Gastroesophageal sphincter (tissue), 4 donors: ENCODE data around the gene WDR43. TPM values are rescaled to one million over a fixed set of nuclear protein-coding genes. Genes with fewer than 3 reads are reported as not detected.

Experiments used
- ATAC-seq: fragments of 150-250 bp; one replicate; pipeline ENCODE4 v1.9.1; 2016; ENCODE audit warnings: mild to moderate bottlenecking, moderate library complexity
- H3K27ac ChIP-seq, 4 donors: fragments of 200-600 bp; sonication (generic) in 3 of 4; 1 replicate in 3 of 4; 2 replicates in 1 of 4; pipeline ENCODE4 v1.5.1; 2016 to 2019
- H3K27me3 ChIP-seq: fragments of 200-600 bp; sonication (generic); one replicate; pipeline ENCODE4 v1.5.1; 2019
- H3K36me3 ChIP-seq, 2 donors: fragments of 200-600 bp; sonication (generic); one replicate each; pipeline ENCODE4 v1.5.1; 2019; ENCODE audit warnings: control low read depth in 1 of 2
- H3K4me1 ChIP-seq, 3 donors: fragments of 200-600 bp; sonication (generic); 1 replicate in 2 of 3; 2 replicates in 1 of 3; pipeline ENCODE4 v1.5.1; 2016 to 2019; ENCODE audit warnings: control low read depth in 2 of 3
- H3K4me3 ChIP-seq, 2 donors: fragments of 200-600 bp; sonication (generic); one replicate each; pipeline ENCODE4 v1.5.1; 2019; ENCODE audit warnings: mild to moderate bottlenecking in 1 of 2, moderate library complexity in 1 of 2
- H3K9me3 ChIP-seq, 3 donors: fragments of 200-600 bp; sonication (generic); one replicate each; pipeline ENCODE4 v1.5.1; 2017 to 2019; ENCODE audit warnings: control low read depth in 2 of 3
- CTCF ChIP-seq, 4 experiments: fragments of 200-600 bp in 2 of 4; fragments of 450-650 bp in 2 of 4; sonication (generic) in 1 of 4; IDR thresholded peaks; one replicate each; pipeline ENCODE4 v1.5.1; 2017 to 2019; ENCODE audit warnings: antibody characterized with exemption in 4 of 4, mild to moderate bottlenecking in 2 of 4, moderate library complexity in 2 of 4
- EP300 ChIP-seq: sonication (generic); formaldehyde crosslinking; IDR thresholded peaks from one replicate; pipeline ENCODE4 v1.6.1; 2017; ENCODE audit warnings: antibody characterized with exemption, mild to moderate bottlenecking
- POLR2A ChIP-seq, 2 donors: fragments of 450-650 bp; IDR thresholded peaks; one replicate each; pipeline ENCODE4 v1.6.1; 2017; ENCODE audit warnings: antibody characterized with exemption in 2 of 2, mild to moderate bottlenecking in 2 of 2, moderate library complexity in 1 of 2
- POLR2AphosphoS5 ChIP-seq: sonication (generic); formaldehyde crosslinking; IDR thresholded peaks from one replicate; pipeline ENCODE4 v1.6.1; 2017; ENCODE audit warnings: antibody characterized with exemption
- WGBS, 2 donors: methylation state at CpG; one replicate each; pipeline ENCODE4 v1.1.5; 2018; ENCODE audit warnings: low coverage in 1 of 2; 5-methylcytosine and 5-hydroxymethylcytosine counted together
- total RNA-seq, 4 donors: library from RNA; depleted of rRNA; stranded (reverse); fragments of >200 nt; gene quantifications; one replicate each; pipeline ENCODE4 v1.1.0, GENCODE V29; 2016

The WDR43 gene
- total RNA-seq, 4 donors from 2014 or later = 29.6 to 51.7 (median 39.0) TPM

GRCh38 chr2:28982381-28982950 lies 88.0 kb downstream of the WDR43 start:
- 32 to 38% methylated on average over 2 of the region's 8 CpGs for WGBS, 2 donors
- H3K27ac ChIP-seq = peak overlapping the region; percentile 76 to 91 (median 80)
- H3K9me3 ChIP-seq = no peaks in the 10 kb centered on the region
- TF ChIP-seq POLR2A (IDR thresholded peaks at IDR 0.05) (no peak), POLR2AphosphoS5 (no peak), CTCF (IDR thresholded peaks at IDR 0.05) (no peak), EP300 (no peak)
- H3K36me3 ChIP-seq = no peaks in the 10 kb centered on the region
- peaks cover 9 to 64% (median 28%) of the 10 kb centered on the region in 3 donors for H3K4me1 ChIP-seq
- H3K4me3 ChIP-seq = no peak overlapping the region
- H3K27me3 ChIP-seq = no peaks in the 10 kb centered on the region
- peak; percentile 1 for ATAC-seq

GRCh38 chr2:28986429-28986828 lies 92.0 kb downstream of the WDR43 start:
- no peaks in the 10 kb centered on the region for H3K9me3 ChIP-seq
- no peaks in the 10 kb centered on the region for H3K27me3 ChIP-seq
- H3K27ac ChIP-seq = peak overlapping the region in 2 of 4 donors; percentile 46 to 55
- H3K4me3 ChIP-seq = no peak overlapping the region
- ATAC-seq = no peak
- H3K36me3 ChIP-seq = no peaks in the 10 kb centered on the region
- no peak for TF ChIP-seq POLR2AphosphoS5
- no peak for TF ChIP-seq POLR2A (IDR thresholded peaks at IDR 0.05)
- no peak for TF ChIP-seq CTCF (IDR thresholded peaks at IDR 0.05)
- TF ChIP-seq EP300 = no peak
- WGBS, 2 donors = 7 to 29% methylated on average over 2 to 3 of the region's 4 CpGs
- H3K4me1 ChIP-seq = peaks cover 7 to 86% (median 15%) of the 10 kb centered on the region in 3 donors

- Histone ChIP-seq H3K27me3 (no peaks in the 10 kb centered on the region), H3K4me1 (peaks cover 0 to 84% (median 8%) of the 10 kb centered on the region in 3 donors), H3K27ac (peak overlapping the region; percentile 26 to 83 (median 73)), H3K4me3 (no peak overlapping the region), H3K36me3 (no peaks in the 10 kb centered on the region), H3K9me3 (no peaks in the 10 kb centered on the region)
- ATAC-seq = no peak
- WGBS, 2 donors = 43 to 80% methylated on average over 1 to 2 of the region's 5 CpGs
- TF ChIP-seq EP300 (no peak), CTCF (IDR thresholded peaks at IDR 0.05) (no peak), POLR2AphosphoS5 (no peak), POLR2A (IDR thresholded peaks at IDR 0.05) (no peak)
Observed at GRCh38 chr2:28989973-28990372, 95.5 kb downstream of the WDR43 start.

GRCh38 chr2:28990445-28990844 lies 96.0 kb downstream of the WDR43 start:
- no peak for ATAC-seq

More at GRCh38 chr2:28990445-28990844, 96.0 kb downstream of the WDR43 start:
- H3K9me3 ChIP-seq = no peaks in the 10 kb centered on the region
- no peaks in the 10 kb centered on the region for H3K36me3 ChIP-seq
- H3K4me1 ChIP-seq = peaks cover 0 to 84% (median 8%) of the 10 kb centered on the region in 3 donors
- H3K27ac ChIP-seq = peak overlapping the region; percentile 26 to 83 (median 73)
- WGBS, 2 donors = 53 to 82% methylated on average over 13 to 14 of the region's 16 CpGs
- no peaks in the 10 kb centered on the region for H3K27me3 ChIP-seq
- H3K4me3 ChIP-seq = no peak overlapping the region
- TF ChIP-seq EP300 = no peak
- TF ChIP-seq CTCF (IDR thresholded peaks at IDR 0.05) = no peak
- no peak for TF ChIP-seq POLR2AphosphoS5
- TF ChIP-seq POLR2A (IDR thresholded peaks at IDR 0.05) = no peak
